Peyer's patch (tissue), 4 donors: ENCODE measurements around the gene COL9A3. TPM values are rescaled to one million over a fixed set of nuclear protein-coding genes. Genes with fewer than 3 reads are reported as not detected.
"Not testable (repeated sequence)": the region's sequence is repeated elsewhere in the genome, so short reads cannot be mapped to it uniquely, and the experiment has no call there.

Source experiments
- DNase-seq, 3 donors: peaks; one replicate each; pipeline ENCODE4 v3.0.0-alpha.2; 2017 to 2019
- H3K27ac ChIP-seq, 4 donors: fragments of 200-600 bp; sonication (generic); one replicate each; pipeline ENCODE4 v1.5.1; 2016 to 2019
- H3K27me3 ChIP-seq, 2 donors: fragments of 200-600 bp; sonication (generic); one replicate each; pipeline ENCODE4 v1.5.1; 2019
- H3K36me3 ChIP-seq, 3 donors: fragments of 200-600 bp; sonication (generic); one replicate each; pipeline ENCODE4 v1.5.1; 2016 to 2019
- H3K4me1 ChIP-seq, 4 donors: fragments of 200-600 bp; sonication (generic); one replicate each; pipeline ENCODE4 v1.5.1; 2016 to 2019
- H3K4me3 ChIP-seq, 4 donors: fragments of 200-600 bp; sonication (generic); 1 replicate in 3 of 4; 2 replicates in 1 of 4; pipeline ENCODE4 v1.5.1; 2016 to 2019; ENCODE audit warnings: mild to moderate bottlenecking in 1 of 4
- H3K9me3 ChIP-seq, 4 donors: fragments of 200-600 bp; sonication (generic); one replicate each; pipeline ENCODE4 v1.5.1; 2016 to 2019; ENCODE audit warnings: mild to moderate bottlenecking in 1 of 4
- CTCF ChIP-seq, 6 experiments: fragments of 450-650 bp in 4 of 6; fragments of 200-600 bp in 2 of 6; sonication (generic) in 1 of 6; IDR thresholded peaks; one replicate each; pipeline ENCODE4 v1.5.1; 2017 to 2019; ENCODE audit warnings: antibody characterized with exemption in 6 of 6, mild to moderate bottlenecking in 3 of 6, moderate library complexity in 1 of 6
- POLR2A ChIP-seq, 2 donors: fragments of 450-650 bp; IDR thresholded peaks; one replicate each; pipeline ENCODE4 v1.5.1; 2017; ENCODE audit warnings: antibody characterized with exemption in 2 of 2, mild to moderate bottlenecking in 2 of 2, moderate library complexity in 2 of 2
- total RNA-seq, 4 donors: library from RNA; depleted of rRNA; stranded (reverse); fragments of >200 nt; gene quantifications; one replicate each; pipeline ENCODE4 v1.1.0, GENCODE V29; 2016

Gene COL9A3
- total RNA-seq, 4 donors from 2014 or later = 3.3 to 19.8 (median 4.1) TPM

- no peaks in the 10 kb centered on the region for H3K4me1 ChIP-seq
- DNase-seq = peak in 1 of 3 donors; percentile 7
- H3K36me3 ChIP-seq = no peaks in the 10 kb centered on the region
- TF ChIP-seq CTCF (IDR thresholded peaks at IDR 0.05) (no peak), POLR2A (IDR thresholded peaks at IDR 0.05) (no peak)
- no peaks in the 10 kb centered on the region for H3K27me3 ChIP-seq
- no peak overlapping the region for H3K4me3 ChIP-seq
- H3K27ac ChIP-seq = no peak overlapping the region
- no peaks in the 10 kb centered on the region for H3K9me3 ChIP-seq
These were observed 36.0 kb downstream of the COL9A3 start for GRCh38 chr20:62852841-62853240.

GRCh38 chr20:62853304-62853703 lies 36.5 kb downstream of the COL9A3 start:
- H3K4me1 ChIP-seq, H3K4me3 ChIP-seq, H3K27me3 ChIP-seq, H3K27ac ChIP-seq, H3K9me3 ChIP-seq, H3K36me3 ChIP-seq: not testable (repeated sequence)
- peak in 1 of 3 donors; percentile 1 for DNase-seq

GRCh38 chr20:62854121-62854520 lies 37.3 kb downstream of the COL9A3 start:
- H3K27ac ChIP-seq = no peak overlapping the region
- no peaks in the 10 kb centered on the region for H3K27me3 ChIP-seq
- H3K36me3 ChIP-seq = no peaks in the 10 kb centered on the region
- no peak overlapping the region for H3K4me3 ChIP-seq
- no peak for TF ChIP-seq POLR2A (IDR thresholded peaks at IDR 0.05)
- no peak for TF ChIP-seq CTCF (IDR thresholded peaks at IDR 0.05)
- H3K4me1 ChIP-seq = no peaks in the 10 kb centered on the region
- H3K9me3 ChIP-seq = no peaks in the 10 kb centered on the region
- DNase-seq = peak in 2 of 3 donors; percentile 26 to 37

GRCh38 chr20:62855120-62855519 lies 38.3 kb downstream of the COL9A3 start:
- Histone ChIP-seq H3K9me3 (no peaks in the 10 kb centered on the region), H3K4me3 (no peak overlapping the region), H3K27me3 (no peaks in the 10 kb centered on the region), H3K27ac (no peak overlapping the region), H3K36me3 (no peaks in the 10 kb centered on the region), H3K4me1 (peaks cover 0 to 3% (median under 1%) of the 10 kb centered on the region in 4 donors)
- DNase-seq = peak in 1 of 3 donors; percentile 6
- TF ChIP-seq POLR2A (IDR thresholded peaks at IDR 0.05) (no peak), CTCF (IDR thresholded peaks at IDR 0.05) (no peak)

GRCh38 chr20:62856931-62857619 lies 40.2 kb downstream of the COL9A3 start:
- Histone ChIP-seq H3K4me3 (no peak overlapping the region), H3K27me3 (no peaks in the 10 kb centered on the region), H3K36me3 (no peaks in the 10 kb centered on the region), H3K27ac (no peak overlapping the region), H3K4me1 (peaks cover 0 to 9% (median 7%) of the 10 kb centered on the region in 4 donors), H3K9me3 (no peaks in the 10 kb centered on the region)
- peak in 2 of 3 donors; percentile 23 to 41 for DNase-seq
- TF ChIP-seq CTCF (IDR thresholded peaks at IDR 0.05) = no peak
- no peak for TF ChIP-seq POLR2A (IDR thresholded peaks at IDR 0.05)

GRCh38 chr20:62858058-62858830 lies 41.4 kb downstream of the COL9A3 start:
- no peaks in the 10 kb centered on the region for H3K27me3 ChIP-seq
- TF ChIP-seq CTCF (IDR thresholded peaks at IDR 0.05) (no peak), POLR2A (IDR thresholded peaks at IDR 0.05) (no peak)
- peaks cover 0 to 9% (median 7%) of the 10 kb centered on the region in 4 donors for H3K4me1 ChIP-seq
- H3K9me3 ChIP-seq = no peaks in the 10 kb centered on the region
- DNase-seq = no peak
- H3K36me3 ChIP-seq = no peaks in the 10 kb centered on the region
- H3K27ac ChIP-seq = no peak overlapping the region
- no peak overlapping the region for H3K4me3 ChIP-seq
